Kidney tubule cell (primary cell): ENCODE results near the gene NOTCH4.
"Not testable (repeated sequence)": the region's sequence is repeated elsewhere in the genome, so short reads cannot be mapped to it uniquely, and the experiment has no call there.

ENCODE experiments used
- DNase-seq: peaks from one replicate; pipeline ENCODE4 v3.0.0-alpha.2; 2018; ENCODE audit warnings: low spot score

The NOTCH4 gene

DNA sequence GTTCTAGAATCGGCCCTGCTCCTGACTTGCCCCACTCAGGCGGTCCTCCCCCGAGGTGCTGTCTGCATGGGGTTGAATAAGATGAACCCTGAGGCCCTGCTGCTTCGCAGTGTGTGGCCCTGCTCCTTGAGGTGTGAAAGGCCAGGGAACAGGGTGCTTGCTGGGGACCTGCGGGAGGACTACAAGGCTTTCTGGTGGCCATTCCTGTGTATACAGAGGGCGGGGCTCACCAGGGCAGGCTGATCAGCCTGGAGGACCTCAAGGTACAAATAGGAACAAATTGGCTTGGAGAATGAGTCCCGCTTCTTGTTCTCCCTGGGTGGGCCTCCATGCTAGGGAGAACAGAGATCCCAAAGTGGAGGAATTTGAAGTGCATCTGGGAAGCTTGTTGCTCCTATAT lies 5.7 kb downstream of the NOTCH4 start:
- no peak for DNase-seq

DNA sequence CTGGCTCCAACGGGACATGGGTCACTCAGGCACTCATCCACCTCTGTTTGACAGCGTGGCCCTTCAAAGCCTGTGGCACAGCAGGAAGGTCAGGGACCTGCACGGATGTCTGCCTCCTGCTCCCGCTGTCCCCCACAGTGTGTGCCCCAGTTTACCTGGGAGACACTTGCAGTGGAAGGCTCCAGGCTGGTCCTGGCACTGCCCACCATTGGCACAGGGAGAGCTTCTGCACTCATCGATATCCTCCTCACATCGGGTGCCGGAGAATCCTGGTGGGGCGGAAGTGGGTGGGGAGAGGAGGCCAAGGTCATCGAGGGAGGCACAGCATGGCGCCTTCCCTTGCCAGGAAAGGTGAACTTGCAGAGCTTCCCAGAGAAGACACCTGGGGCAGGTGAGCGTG lies 6.9 kb downstream of the NOTCH4 start:
- DNase-seq = no peak

DNA sequence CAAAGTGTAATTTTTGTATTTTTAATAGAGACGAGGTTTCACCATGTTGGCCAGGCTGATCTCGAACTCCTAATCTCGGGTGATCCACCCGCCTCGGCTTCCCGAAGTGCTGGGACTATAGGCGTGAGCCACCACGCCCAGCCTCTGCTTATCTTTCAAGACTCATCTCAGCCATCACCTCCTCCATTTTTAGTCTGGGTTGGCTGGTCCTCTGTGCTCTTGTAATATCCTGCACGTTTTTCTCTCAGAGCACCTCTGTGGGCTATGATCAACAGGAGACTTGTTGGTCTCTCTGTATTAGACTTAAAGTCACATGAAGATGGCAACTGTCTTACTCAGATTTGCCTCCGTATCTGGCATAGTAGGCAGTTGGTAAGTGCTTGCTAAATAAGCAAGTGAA lies 7.6 kb downstream of the NOTCH4 start:
- no peak for DNase-seq

DNA sequence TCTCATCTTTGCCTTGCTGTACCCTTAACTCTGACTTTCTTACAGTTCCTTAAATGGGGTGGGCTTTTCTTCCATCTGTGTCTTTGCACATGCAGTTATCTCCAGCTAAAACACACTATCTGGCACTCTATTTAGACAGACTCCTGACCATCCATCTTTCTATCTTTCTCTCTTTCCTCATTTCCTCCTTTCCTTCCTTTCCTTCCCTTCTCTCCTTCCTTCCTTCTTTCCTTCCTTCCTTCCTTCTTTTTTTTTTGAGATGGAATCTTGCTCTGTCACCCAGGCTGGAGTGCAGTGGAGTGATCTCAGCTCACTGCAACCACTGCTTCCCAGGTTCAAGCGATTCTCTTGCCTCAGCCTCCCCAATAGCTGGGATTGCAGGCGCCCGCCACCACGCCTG lies 8.2 kb downstream of the NOTCH4 start:
- DNase-seq = no peak

DNA sequence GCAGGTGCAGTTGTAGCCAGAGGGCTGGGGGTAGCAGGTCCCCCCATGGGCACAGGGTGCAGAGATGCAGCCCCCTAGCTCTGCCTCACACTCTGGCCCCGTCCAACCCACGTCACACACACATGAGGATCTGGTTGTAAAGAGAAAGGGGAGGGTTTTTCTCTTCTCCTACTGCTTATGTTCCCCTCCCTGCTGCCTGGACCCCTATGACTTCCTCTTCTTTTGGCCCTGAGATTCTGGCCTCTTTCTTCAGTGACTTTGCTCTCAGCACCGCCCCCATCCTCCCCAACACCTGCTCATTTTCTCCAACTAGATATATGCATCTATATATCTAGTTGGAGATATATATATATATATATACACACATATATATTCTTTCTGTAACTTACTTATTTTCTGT lies 9.7 kb downstream of the NOTCH4 start:
- no peak for DNase-seq

DNA sequence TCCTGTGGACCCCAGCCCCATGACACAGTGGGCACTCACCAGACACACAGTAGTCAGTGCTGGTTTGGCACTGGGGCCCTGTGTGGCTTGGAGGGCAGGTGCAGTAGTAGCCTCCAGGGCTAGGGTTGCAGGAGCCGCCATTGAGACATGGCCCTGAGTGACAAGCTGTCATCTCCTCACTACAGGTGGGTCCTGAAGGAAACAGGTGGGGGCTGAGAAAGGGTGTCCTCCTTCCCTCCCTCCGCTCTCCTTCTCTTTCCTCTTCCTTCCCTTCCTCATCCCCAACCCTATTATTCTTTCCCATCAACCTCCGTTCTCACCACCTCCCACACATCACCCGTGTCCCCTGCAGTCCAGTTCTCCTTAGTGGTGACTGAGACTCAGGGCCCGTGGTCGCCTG lies 10.2 kb downstream of the NOTCH4 start:
- no peak for DNase-seq

DNA sequence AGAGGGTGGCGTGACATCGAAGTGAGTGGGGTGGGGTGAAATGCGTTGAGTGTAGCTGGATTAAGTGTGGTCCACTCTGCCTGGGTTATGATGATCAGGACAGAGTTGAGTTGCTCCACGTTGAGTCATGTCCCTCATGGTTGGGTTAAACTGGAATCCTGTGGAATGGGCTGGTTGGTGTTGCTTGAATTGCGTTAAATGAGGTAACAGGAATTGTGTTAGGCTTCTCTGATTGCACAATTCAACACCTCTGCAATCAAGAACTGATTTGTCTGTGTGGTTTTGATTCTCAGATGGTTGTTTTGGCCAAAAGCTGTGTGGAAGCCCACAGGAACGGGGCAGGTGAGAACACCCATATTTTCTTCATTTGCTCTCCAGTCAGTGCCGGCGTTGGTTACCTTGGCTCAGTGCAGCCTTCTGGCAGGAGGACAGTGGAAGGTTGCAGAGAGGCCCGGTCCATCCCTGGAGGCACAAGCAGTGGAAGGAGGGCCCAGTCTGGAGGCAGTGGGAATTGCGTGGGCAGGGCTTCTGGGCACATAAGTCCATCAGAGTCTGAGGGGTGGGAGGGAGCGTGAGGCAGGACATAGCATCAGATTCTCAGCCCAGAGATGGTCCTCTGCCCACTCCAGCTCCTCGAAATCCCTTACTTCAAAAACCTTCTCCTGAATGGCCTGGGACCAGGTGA lies 11.6 kb downstream of the NOTCH4 start:
- DNase-seq = no peak

DNA sequence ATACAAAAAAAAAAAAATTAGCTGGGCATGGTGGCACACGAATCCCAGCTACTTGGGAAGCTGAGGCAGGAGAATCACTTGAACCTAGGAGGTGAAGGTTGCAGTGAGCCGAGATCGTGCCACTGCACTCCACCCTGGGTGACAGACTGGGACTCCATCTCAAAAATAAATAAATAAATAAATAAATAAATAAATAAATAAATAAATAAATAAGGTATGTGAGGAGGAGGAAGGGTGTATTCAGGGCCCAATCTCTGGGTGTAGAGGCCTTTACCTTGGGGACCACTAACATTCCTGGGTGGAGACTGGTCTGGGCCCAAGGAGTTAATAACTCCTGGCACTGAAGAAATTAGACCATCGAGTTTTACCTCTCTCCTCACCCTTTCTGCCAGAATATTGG lies 12.4 kb downstream of the NOTCH4 start:
- DNase-seq = not testable (repeated sequence)

DNA sequence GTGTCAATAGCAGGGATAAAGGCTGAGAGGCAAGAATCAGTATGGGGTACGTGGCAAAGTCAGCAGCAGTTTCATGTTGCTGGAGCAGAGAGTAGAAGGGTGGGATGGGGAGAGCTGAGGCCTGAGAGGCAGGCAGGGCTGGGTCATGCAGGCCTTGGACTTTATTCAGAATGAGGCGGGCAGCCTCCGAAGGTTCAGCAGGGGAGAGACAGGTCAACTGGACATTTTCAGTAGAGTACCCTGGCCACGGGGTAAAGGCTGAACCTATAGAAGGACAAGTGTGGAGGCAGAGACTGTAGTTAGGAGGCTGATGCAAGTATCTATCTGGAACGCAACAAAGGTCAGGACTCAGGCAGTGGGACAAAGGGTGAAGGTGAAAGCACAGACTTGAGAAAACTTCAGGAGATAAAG lies 13.7 kb downstream of the NOTCH4 start:
- no peak for DNase-seq

DNA sequence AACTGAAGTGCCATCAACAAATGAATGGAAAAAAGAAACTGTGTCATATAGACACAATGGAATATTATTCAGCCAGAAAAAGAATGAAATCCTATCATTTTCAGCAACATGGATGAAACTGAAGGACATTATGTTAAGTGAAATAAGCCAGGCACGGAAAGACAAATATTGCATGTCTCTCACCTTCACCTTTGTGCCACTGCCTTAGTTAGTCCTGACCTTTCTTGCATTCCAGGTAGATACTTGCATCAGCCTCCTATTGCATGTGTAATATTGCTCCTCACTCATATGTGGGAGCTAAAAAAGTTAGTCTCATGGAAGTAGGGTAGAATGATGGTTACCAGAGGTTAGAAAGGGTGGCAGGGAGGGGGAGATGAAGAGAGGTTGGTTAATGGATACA lies 14.9 kb downstream of the NOTCH4 start:
- no peak for DNase-seq

DNA sequence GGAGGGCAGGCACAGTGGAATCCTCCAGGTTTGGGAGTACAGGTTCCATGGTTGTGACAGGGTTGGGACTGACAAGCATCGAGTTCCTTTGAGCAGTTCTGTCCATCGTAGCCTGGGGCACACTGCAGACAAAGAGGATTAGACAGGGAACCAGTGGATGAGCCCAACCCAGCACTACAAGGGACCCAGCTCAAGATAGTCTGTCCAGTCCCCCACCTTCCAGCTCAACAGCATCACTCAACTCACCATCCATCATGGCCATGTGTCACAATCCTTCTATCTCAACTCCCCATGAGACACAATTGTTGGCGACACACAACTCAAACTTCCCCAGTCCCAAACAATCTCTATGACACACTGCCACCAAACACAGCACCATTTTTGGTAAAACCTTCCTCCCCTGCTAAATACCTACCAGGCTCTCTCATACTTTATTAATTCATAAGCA lies 19.6 kb downstream of the NOTCH4 start:
- no peak for DNase-seq

DNA sequence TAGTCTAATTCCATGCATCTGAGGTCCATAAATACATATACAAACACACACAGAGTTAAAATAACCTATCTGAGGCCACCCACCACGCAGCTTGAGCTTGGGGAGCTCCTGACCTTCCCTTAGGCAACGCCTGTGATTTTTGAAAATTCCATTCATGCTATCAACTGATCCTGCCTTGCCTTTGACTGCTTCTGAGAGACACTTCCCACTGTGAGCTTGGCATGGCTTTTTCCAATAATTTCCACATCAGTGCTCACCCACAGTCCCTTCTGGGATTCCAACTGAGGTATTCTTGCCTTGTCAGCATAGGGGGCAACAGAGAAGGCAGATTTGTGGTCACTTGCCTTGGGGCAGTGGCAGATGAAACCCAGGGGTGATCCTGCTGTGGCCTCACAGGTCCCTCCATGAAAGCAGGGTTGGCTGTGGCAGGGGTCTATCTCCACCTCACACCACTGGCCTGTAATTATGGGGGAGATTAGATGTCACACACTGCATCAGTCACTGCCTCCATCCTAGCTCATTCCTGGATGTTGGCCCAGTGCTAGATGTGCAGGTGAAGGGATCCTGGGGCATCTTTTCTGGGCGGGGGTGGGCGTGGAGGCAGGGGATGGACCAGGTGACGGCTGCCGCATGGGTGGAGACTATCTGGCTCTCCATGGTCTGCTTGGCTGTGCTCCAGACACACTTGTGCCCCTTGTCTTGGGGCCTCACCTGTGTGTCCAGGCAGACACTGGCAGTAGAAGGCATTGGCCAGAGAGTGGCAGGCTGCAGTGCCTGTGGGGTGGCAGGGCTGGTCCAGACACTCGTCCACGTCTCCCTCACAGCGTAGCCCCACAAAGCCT lies 20.2 kb downstream of the NOTCH4 start:
- DNase-seq = no peak

DNA sequence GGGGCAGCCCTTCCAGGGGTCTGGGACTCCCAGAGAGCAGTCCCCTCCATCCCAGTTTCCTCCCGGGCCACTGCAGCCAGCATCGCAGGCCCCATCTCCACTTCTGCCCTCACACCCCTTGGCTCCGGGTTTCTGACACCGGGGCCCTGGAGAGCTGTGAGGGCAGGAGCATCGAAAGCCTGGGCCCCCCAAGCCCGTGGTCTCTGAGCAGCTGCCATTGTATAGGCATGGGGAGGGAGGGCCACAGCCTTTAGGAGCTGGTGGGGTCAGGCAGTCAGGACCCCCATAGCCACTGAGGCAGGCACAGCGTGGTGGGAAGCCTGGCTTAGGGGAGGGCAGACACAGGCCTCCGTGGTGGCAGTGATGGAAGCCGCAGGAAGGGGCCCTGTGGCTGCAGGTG lies 21.7 kb downstream of the NOTCH4 start:
- no peak for DNase-seq

DNA sequence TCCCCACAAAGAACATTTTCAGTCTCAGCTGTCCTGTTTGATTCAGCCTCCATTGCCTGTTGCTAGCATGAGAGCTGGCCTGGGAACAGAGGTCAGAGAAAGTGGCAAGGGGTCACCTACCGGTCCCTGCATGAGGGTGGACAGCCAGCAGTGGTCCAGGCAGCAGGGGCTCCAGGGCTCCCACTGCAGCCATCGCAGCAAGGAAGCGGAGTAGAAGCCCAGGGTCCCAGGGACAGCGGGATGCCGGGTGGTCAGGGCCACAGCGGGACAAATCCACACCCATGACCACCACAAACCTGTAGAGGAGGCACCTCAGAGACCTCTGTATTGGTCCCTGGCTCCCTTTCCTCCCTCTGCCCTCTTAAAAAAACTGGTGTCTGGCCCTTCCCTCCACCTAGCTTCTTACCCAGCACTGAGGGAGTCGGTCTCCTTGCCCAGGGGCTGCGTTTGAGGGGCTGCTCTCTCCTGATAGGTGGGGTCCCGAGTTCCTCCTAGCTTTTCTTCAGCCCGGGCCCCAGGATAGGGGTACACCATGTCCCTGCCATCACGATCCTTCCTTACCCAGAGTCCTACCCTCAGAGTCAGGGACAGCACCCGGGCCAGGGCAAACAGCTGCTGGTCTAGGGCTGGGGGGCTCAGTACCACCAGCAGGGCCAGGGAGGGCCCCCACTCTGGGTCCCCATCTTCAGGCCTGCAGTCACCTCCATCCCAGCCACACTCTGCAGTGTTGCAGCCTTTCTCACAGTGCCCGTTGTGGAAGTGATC lies 23.0 kb downstream of the NOTCH4 start:
- no peak for DNase-seq

DNA sequence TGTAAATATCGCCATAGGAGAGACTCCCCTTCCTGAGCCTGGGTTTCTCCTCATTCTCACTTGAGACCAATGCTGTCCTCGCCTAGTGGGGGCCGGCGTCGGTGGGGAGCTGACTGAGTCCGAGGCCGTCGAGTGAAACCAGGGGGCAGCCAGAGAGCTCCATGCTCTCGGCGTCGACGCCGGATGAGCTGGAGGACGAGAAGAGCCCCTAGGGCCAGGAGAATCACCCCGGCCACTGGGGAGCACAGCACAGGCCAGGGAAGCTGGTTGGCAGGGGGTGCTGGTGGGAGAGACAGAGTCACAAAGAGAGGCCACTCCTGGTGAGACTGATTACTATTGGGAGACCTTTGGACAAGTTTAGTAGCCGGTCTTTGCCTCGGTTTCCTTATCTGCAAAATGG lies 25.0 kb downstream of the NOTCH4 start:
- DNase-seq = no peak

DNA sequence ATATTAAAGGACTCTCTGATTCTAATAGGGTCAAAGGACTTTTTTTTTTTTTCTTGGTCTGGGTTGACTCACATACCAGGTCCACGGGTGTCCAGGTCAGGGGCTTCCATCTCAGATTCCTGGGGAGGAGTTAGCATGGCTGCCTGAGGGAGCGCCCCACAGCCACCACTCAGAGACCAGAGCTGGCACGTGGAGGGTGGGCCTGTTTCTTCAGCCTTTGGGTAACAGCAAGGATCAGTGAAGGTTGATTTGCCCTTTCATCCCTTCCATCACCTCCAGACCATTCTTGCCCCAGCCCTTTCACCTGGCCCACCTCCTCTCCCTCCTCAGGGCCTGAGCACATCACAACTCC lies 25.5 kb downstream of the NOTCH4 start:
- DNase-seq = no peak

DNA sequence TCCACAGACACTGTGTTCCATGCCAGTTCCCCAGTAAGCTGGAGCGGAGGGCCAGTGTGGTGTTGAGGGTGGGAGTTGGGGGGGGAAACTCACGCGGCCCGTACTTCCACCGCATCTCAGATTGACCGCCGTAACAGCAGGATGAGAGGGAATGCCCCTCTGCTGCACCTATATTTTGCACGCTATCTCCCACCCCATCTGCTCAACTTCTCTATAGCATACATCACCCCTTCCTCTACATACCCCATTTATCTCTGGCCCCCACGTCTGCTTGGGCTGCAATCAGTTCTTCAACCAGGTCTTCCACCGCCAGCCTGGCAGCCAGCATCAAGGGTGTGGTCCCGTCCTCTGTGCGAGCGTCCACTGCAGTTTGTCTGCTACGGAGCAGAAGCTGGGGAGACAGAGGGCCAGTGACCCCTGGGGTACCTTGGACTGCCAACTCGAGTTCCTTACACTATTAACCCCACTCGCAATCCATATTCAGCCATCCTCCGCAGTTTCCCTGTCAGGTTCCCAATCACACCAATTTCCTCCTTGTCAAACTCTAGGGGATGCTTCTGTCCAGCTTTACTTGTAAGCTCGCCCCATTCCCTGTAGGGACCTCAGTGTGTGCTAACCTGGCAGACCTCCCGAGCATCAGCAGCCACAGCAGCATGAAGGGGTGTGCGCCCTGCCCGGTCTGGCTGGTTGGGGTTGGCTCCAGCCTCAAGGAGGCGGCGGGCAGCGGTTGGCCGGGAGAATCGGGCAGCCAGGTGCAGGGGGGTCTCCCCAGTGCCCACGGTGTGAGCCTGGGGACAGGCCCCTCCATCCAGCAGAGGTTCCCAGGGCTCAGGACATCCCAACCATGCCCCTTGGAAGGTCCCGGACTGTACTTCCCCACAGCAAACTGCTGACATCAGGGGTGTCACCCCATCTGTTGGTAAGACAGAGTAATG lies 26.9 kb downstream of the NOTCH4 start:
- DNase-seq = no peak

DNA sequence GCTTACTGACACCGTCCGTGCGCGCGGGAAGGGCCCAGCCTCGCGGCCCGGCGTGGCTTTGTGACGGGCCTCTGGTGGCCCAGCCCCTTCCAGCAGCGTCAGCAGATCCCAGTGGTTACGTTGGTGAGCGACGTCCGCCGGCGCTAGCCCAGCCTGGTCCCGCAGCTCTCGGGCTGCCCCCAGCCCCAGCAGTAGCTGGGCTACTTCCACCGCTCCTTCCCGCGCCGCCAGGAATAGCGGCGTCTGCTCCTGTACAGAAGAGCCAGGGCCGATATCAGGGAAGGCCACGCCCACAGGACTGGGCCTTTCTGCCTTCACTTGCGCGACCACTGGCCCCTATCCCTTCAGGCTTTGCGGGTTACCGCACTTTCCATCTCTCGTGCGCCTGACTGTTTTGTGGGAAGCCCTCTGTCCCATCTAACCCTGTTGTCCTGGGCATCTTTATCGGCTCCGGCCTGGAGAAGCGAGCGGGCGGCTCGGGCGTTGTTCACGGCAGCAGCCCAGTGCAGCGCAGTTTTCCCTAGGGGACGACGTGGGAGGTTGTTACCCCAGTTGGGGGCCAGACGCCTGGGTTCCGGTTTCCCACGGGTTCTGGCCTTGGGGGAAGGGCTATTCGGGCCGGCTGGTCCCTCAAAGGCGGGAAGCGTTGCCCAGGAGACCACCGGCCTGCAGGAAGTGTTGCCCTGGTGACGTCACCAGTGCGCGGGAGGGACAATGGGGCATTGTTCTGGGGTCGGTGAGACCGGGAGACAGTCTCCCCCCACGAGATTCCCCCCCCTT lies 27.8 kb downstream of the NOTCH4 start:
- peak; percentile 83 for DNase-seq

DNA sequence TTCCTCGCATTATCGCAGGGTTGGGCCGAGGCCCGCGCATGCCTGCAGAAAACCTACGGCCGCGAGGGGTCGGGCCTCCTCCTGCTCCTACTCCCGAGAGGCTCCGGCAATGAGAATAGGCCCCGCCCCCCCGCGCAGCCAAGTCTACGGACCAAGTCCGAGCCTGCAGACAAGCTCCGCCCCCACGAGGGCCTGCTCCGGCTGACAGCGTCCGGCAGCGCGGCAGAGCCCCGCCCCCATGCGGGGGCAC lies 28.3 kb downstream of the NOTCH4 start:
- DNase-seq = peak; percentile 100

DNA sequence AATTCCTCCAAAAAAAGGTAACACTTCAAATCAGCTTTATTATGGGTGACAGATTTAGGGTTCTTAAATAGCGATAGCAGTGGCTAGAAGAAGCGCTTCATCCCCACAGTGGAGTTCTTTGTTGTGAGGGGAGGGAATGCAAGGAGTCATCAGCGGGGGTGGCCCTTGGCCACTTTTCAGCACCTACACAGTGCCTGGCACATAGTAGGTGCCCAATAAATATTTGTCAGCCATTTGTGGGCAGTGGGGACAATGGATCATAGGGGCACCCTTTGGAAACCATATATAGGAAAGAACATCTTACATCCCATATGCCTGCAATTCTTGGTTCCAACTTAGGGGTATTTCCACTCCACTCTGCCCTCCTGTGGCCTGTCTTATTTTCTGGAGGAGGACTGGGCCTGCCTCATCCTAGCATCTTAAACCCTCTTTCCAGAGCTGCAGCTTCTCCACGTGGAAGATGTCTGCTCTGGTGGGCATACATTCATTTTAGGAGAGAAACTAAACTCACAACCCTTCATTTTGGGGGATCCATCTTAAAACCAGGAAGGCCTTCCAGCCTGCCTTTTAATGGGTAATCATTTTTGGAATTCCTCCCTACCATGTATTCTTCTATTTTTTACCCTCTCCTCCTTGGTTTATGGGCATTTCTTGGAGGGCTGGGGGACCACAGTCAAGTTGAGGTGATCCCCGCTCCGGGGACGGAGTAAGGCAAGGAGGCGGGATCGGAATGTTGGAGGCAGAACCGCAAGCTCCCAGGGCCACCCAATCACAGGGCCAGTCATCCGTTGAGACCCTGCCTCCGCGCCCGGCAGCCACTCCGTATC lies 28.8 kb downstream of the NOTCH4 start:
- DNase-seq = peak; percentile 57
